GM12878 (cell line): ENCODE results near the gene GPR89B. TPM values are rescaled to one million over a fixed set of nuclear protein-coding genes. Genes with fewer than 3 reads are reported as not detected.
"Not testable (repeated sequence)": the region's sequence is repeated elsewhere in the genome, so short reads cannot be mapped to it uniquely, and the experiment has no call there.

Source experiments
- ATAC-seq: fragments of 200-7000 bp; cut with Tn5 transposase; 3 replicates; pipeline ENCODE4 v1.9.1; 2020; ENCODE audit warnings: mild to moderate bottlenecking, moderate library complexity
- BruUV-seq: library from RNA; stranded (reverse); fragments of 400-500 nt; replicated peaks from 2 replicates; lab custom pipeline; 2021; lab: Mats Ljungman, UMichigan
- CTCF ChIA-PET: fragments of 300-600 bp; sonication (Branson Sonifier 250); formaldehyde crosslinking; extraction: SDS; loops from one replicate; lab custom pipeline; 2021; ENCODE audit warnings: inconsistent platforms; lab: Yijun Ruan, JAX
- POLR2A ChIA-PET: fragments of 350-600 bp; formaldehyde crosslinking; extraction: SDS; loops from one replicate; lab custom pipeline; 2021; ENCODE audit warnings: inconsistent platforms; lab: Charles Lee
- RAD21 ChIA-PET: fragments of 300-600 bp; sonication (Branson Sonifier 250); formaldehyde crosslinking; loops from one replicate; lab custom pipeline; 2023; ENCODE audit warnings: antibody characterized with exemption; ENCODE audit not compliant: unreplicated experiment; lab: Charles Lee
- SMC1A ChIA-PET: fragments of 300-600 bp; sonication (Branson Sonifier 250); formaldehyde crosslinking; loops from one replicate; lab custom pipeline; 2023; ENCODE audit not compliant: unreplicated experiment, uncharacterized antibody; lab: Charles Lee
- DNase-seq: peaks from one replicate; pipeline ENCODE4 v3.0.0-alpha.2; 2011; ENCODE audit warnings: low read depth, low spot score
- FAIRE-seq: peaks from 3 replicates; lab custom pipeline; 2011; peaks lifted over from hg19 to GRCh38; lab: Jason Lieb, UNC
- H2AFZ ChIP-seq: 2 replicates; pipeline ENCODE4 v1.6.0; 2011; ENCODE audit warnings: low read depth, low read length, control low read depth; ENCODE audit not compliant: control insufficient read depth
- H3K27ac ChIP-seq: 2 replicates; pipeline ENCODE4 v1.5.1; 2011; ENCODE audit warnings: control low read depth; ENCODE audit not compliant: control insufficient read depth, insufficient read depth
- H3K27me3 ChIP-seq, 2 experiments: replicated peaks in 1 of 2; 2 replicates each; pipeline versions ENCODE4 v1.6.0 to v1.6.1; 2011; ENCODE audit warnings: low read length in 1 of 2; ENCODE audit not compliant: control insufficient read depth in 2 of 2, insufficient read depth in 2 of 2
- H3K36me3 ChIP-seq, 2 experiments: 2 replicates each; pipeline ENCODE4 v1.5.1; 2011; ENCODE audit warnings: low read length in 1 of 2; ENCODE audit not compliant: control insufficient read depth in 2 of 2, insufficient read depth in 2 of 2
- H3K4me1 ChIP-seq: 2 replicates; pipeline ENCODE4 v1.6.1; 2011; ENCODE audit warnings: mild to moderate bottlenecking, low read length, moderate library complexity, mixed read lengths; ENCODE audit not compliant: control insufficient read depth, insufficient read depth
- H3K4me2 ChIP-seq: 2 replicates; pipeline ENCODE4 v1.6.0; 2011; ENCODE audit warnings: control low read depth; ENCODE audit not compliant: control insufficient read depth, insufficient read depth
- H3K4me3 ChIP-seq: fragments of 200-600 bp; sonication (generic); 2 replicates; pipeline ENCODE4 v1.5.1; 2016
- H3K79me2 ChIP-seq: 2 replicates; pipeline ENCODE4 v1.6.0; 2011; ENCODE audit warnings: low read length; ENCODE audit not compliant: control insufficient read depth, insufficient read depth
- H3K9ac ChIP-seq: 2 replicates; pipeline ENCODE4 v1.8.0; 2011; ENCODE audit warnings: low read length, control low read depth, mixed read lengths; ENCODE audit not compliant: control insufficient read depth, insufficient read depth
- H3K9me3 ChIP-seq: replicated peaks from 3 replicates; pipeline ENCODE4 v1.5.1; 2011; ENCODE audit warnings: mild to moderate bottlenecking, low read length; ENCODE audit not compliant: control insufficient read depth, insufficient read depth
- H4K20me1 ChIP-seq: 2 replicates; pipeline ENCODE4 v1.6.0; 2011; ENCODE audit not compliant: control insufficient read depth, insufficient read depth
- WGBS: methylation state at CpG from one replicate; pipeline ENCODE4 v1.1.6; 2016; ENCODE audit warnings: low lambda C conversion rate; ENCODE audit not compliant: insufficient replicate concordance, insufficient coverage; ENCODE audit errors: missing lambda C conversion rate; 5-methylcytosine and 5-hydroxymethylcytosine counted together
- in situ Hi-C: fragments of 300-500 bp; cut with MboI; formaldehyde crosslinking; loops from 9 replicates; pipeline ENCODE4 v1.14.3; 2018; ENCODE audit warnings: mixed read lengths
- intact Hi-C: fragments of 100-400 bp; cut with micrococcal nuclease; formaldehyde crosslinking; loops from one replicate; pipeline ENCODE4 v1.14.2; 2022; ENCODE audit not compliant: unreplicated experiment
- polyA plus RNA-seq, 11 experiments: library from polyadenylated mRNA; depleted of rRNA in 4 of 11; unstranded in 6 of 11; stranded (reverse) in 5 of 11; fragments of >200 nt; fragmentation: Nextera tagmentation in 4 of 11; fragmentation: Illumina TruSeq in 1 of 11; extraction: Ambion mirVana in 4 of 11; extraction: Trizol in 1 of 11; gene quantifications; 1 replicate in 1 of 11; 2 replicates in 10 of 11; pipeline versions ENCODE4 v1.2.1 to v1.2.3, GENCODE V29; 2011 to 2016; ENCODE audit warnings: inconsistent platforms in 2 of 11, missing spikeins in 2 of 11, low read depth in 1 of 11
- total RNA-seq, 4 experiments: library from RNA; depleted of rRNA in 3 of 4; stranded (reverse); fragments of >200 nt in 3 of 4; fragmentation: Illumina TruSeq in 1 of 4; extraction: Trizol in 1 of 4; gene quantifications; 2 replicates each; pipeline versions ENCODE4 v1.2.1 to v1.2.3, GENCODE V29; 2013 to 2021

Gene GPR89B
- total and polyA plus RNA-seq, 10 of the 15 experiments (the other 5 are each of a cell fraction or from before 2014, with no cell fraction given): 7.5 to 28.9 (median 16.6) TPM

- SMC1A ChIA-PET, H3K9ac ChIP-seq, RAD21 ChIA-PET, H3K4me2 ChIP-seq, CTCF ChIA-PET, intact Hi-C loops, H3K36me3 ChIP-seq, in situ Hi-C loops, H4K20me1 ChIP-seq, H3K79me2 ChIP-seq, H3K4me3 ChIP-seq, H3K27me3 ChIP-seq, H3K9me3 ChIP-seq, H3K27ac ChIP-seq, H3K4me1 ChIP-seq, FAIRE-seq, POLR2A ChIA-PET, H2AFZ ChIP-seq, ATAC-seq, DNase-seq, BruUV-seq: not testable (repeated sequence)
- 96% methylated on average over 3 of the region's 3 CpGs for WGBS
Measured at GRCh38 chr1:147935296-147935695, 7.1 kb downstream of the GPR89B start.

GRCh38 chr1:147940456-147940855 lies 12.2 kb downstream of the GPR89B start:
- H3K79me2 ChIP-seq, CTCF ChIA-PET, H3K27ac ChIP-seq, H2AFZ ChIP-seq, FAIRE-seq, H3K4me3 ChIP-seq, DNase-seq, in situ Hi-C loops, H3K4me1 ChIP-seq, H3K4me2 ChIP-seq, H3K27me3 ChIP-seq, H3K9ac ChIP-seq, H3K36me3 ChIP-seq, intact Hi-C loops, H4K20me1 ChIP-seq, H3K9me3 ChIP-seq, POLR2A ChIA-PET, RAD21 ChIA-PET, ATAC-seq, SMC1A ChIA-PET, BruUV-seq: not testable (repeated sequence)
- WGBS: 98% methylated on average over 2 of the region's 2 CpGs

- H3K27me3 ChIP-seq, H3K79me2 ChIP-seq, POLR2A ChIA-PET, SMC1A ChIA-PET, H3K9ac ChIP-seq, in situ Hi-C loops, DNase-seq, CTCF ChIA-PET, H3K4me1 ChIP-seq, H3K9me3 ChIP-seq, H4K20me1 ChIP-seq, H3K27ac ChIP-seq, ATAC-seq, H2AFZ ChIP-seq, H3K4me3 ChIP-seq, H3K36me3 ChIP-seq, H3K4me2 ChIP-seq, FAIRE-seq, RAD21 ChIA-PET, intact Hi-C loops: not testable (repeated sequence)
- WGBS: no CpG with 5 or more reads among the region's 1 CpG
- TSS peak; percentile 26 for BruUV-seq
Measured at GRCh38 chr1:147942563-147942962, 14.3 kb downstream of the GPR89B start.

GRCh38 chr1:147949517-147949916 lies 21.3 kb downstream of the GPR89B start:
- intact Hi-C loops, SMC1A ChIA-PET, H4K20me1 ChIP-seq, H3K27me3 ChIP-seq, H3K36me3 ChIP-seq, DNase-seq, H3K27ac ChIP-seq, H3K9ac ChIP-seq, RAD21 ChIA-PET, H3K4me1 ChIP-seq, in situ Hi-C loops, H2AFZ ChIP-seq, POLR2A ChIA-PET, CTCF ChIA-PET, ATAC-seq, H3K4me2 ChIP-seq, H3K9me3 ChIP-seq, H3K79me2 ChIP-seq, BruUV-seq, FAIRE-seq, H3K4me3 ChIP-seq: not testable (repeated sequence)
- WGBS: 100% methylated on average over 8 of the region's 35 CpGs
